Mononuclear cell (primary cell): ENCODE data around the gene SYT12. TPM values are rescaled to one million over a fixed set of nuclear protein-coding genes. Genes with fewer than 3 reads are reported as not detected.

ENCODE experiments used
- H3K27me3 ChIP-seq: 2 replicates; pipeline ENCODE4 v1.6.0; 2011; ENCODE audit warnings: low read length, control low read depth; ENCODE audit not compliant: insufficient read depth
- H3K4me1 ChIP-seq: 2 replicates; pipeline ENCODE4 v1.5.1; 2011; ENCODE audit warnings: mild to moderate bottlenecking, low read length, control low read depth; ENCODE audit not compliant: insufficient read depth
- H3K4me3 ChIP-seq: 2 replicates; pipeline ENCODE4 v1.5.1; 2011; ENCODE audit warnings: mild to moderate bottlenecking, low read length, moderate library complexity
- H3K9me3 ChIP-seq: 2 replicates; pipeline ENCODE4 v1.5.1; 2011; ENCODE audit warnings: low read depth, mild to moderate bottlenecking, control low read depth, low read length
- total RNA-seq: library from RNA; depleted of rRNA; stranded (reverse); fragments of >200 nt; gene quantifications from one replicate; pipeline ENCODE4 v1.2.3, GENCODE V29; 2012

The SYT12 gene
- total RNA-seq, 1 donor: 0.10 TPM

DNA sequence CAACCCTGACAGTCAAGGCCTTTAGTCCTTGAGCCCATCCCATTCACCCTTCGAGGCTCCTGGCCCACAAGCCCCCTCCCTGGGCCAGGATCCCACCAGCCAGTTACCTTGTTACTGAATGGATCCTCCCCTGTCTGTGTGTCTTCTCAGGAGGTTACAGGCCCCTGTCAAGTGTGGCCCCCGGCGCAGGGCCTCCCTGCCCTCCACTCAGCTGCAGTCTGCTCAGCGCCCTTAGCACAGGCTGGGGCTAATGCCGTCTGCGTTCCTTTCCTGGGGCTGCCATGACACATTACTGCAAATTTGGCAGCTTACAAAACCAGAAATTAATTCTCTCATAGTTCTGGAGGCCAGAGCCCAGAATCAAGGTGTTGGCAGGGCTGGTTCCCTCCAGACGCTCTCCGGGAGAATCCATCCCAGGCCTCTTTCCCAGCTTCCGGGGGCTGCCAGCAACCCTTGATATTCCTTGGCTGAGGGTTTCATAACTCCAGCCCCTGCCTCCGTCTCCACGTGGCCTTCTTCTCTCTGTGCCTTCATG, 9.4 kb upstream of the SYT12 start:
- H3K9me3 ChIP-seq: no peaks in the 10 kb centered on the region

DNA sequence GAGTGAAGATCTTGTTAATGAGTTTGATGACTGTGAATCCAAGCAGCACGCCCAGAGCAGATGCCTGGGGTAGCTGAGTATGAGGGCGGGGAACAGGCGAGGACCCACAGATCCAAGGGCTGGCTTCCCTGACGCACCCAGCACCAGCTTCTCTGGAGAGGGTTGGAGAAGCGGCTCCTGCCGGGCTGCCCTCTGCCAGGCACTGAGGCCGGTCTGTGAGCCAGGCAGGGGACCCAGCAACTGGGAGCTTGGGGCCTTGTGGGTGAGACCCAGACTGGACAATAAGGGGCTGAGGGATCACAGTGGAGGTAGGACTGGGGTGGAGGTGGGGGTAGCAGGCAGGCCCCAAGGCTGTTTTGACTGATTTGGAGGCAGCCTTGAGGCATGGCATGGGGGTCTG, 8.6 kb upstream of the SYT12 start:
- H3K4me3 ChIP-seq: no peak overlapping the region
- no peaks in the 10 kb centered on the region for H3K27me3 ChIP-seq
- no peaks in the 10 kb centered on the region for H3K4me1 ChIP-seq
- H3K9me3 ChIP-seq: no peaks in the 10 kb centered on the region

More for the DNA sequence above, 9.4 kb upstream of the SYT12 start:
- Histone ChIP-seq H3K27me3 (no peaks in the 10 kb centered on the region), H3K4me1 (no peaks in the 10 kb centered on the region), H3K4me3 (no peak overlapping the region)

- Histone ChIP-seq H3K4me1 (no peaks in the 10 kb centered on the region), H3K9me3 (no peaks in the 10 kb centered on the region), H3K4me3 (no peak overlapping the region), H3K27me3 (no peaks in the 10 kb centered on the region)
Observed at GRCh38 chr11:67015048-67015447, 7.9 kb upstream of the SYT12 start.

GRCh38 chr11:67016550-67016949, 6.4 kb upstream of the SYT12 start:
- peaks cover 2% of the 10 kb centered on the region for H3K27me3 ChIP-seq
- H3K4me3 ChIP-seq: no peak overlapping the region
- H3K9me3 ChIP-seq: no peaks in the 10 kb centered on the region
- no peaks in the 10 kb centered on the region for H3K4me1 ChIP-seq

GRCh38 chr11:67020949-67021348, 2.0 kb upstream of the SYT12 start:
- Histone ChIP-seq H3K27me3 (peaks cover 36% of the 10 kb centered on the region), H3K4me1 (peaks cover 31% of the 10 kb centered on the region), H3K4me3 (no peak overlapping the region), H3K9me3 (no peaks in the 10 kb centered on the region)

GRCh38 chr11:67022341-67022933, 497 bp upstream of the SYT12 start:
- Histone ChIP-seq H3K9me3 (no peaks in the 10 kb centered on the region), H3K4me3 (no peak overlapping the region), H3K4me1 (peaks cover 31% of the 10 kb centered on the region), H3K27me3 (peaks cover 36% of the 10 kb centered on the region)

- Histone ChIP-seq H3K4me3 (no peak overlapping the region), H3K4me1 (peaks cover 31% of the 10 kb centered on the region), H3K9me3 (no peaks in the 10 kb centered on the region), H3K27me3 (peaks cover 36% of the 10 kb centered on the region)
Observed at GRCh38 chr11:67023957-67024353, 1.0 kb downstream of the SYT12 start.

GRCh38 chr11:67024410-67024809, 1.5 kb downstream of the SYT12 start:
- peaks cover 31% of the 10 kb centered on the region for H3K4me1 ChIP-seq
- H3K27me3 ChIP-seq: peaks cover 36% of the 10 kb centered on the region
- no peaks in the 10 kb centered on the region for H3K9me3 ChIP-seq
- no peak overlapping the region for H3K4me3 ChIP-seq

DNA sequence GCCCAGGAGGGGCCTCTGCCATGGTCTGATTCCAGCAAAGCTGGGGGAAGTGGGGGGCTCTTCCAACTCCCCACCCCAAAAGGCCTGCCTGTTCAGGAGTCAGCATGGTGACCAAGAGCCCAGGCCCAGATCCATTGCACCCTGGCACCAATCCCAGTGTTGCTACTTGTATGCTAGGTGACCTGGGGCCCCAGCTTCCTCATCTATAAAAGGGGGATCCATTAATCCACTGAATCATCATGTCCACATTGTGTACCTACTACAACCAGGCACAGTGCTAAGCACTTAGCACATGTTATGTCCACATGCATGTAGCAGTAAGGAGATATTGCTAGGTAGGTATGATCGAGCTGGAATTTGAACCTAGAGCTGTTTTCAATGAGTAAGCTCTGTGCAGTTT, 2.0 kb downstream of the SYT12 start:
- H3K9me3 ChIP-seq: no peaks in the 10 kb centered on the region
- H3K4me1 ChIP-seq: peaks cover 31% of the 10 kb centered on the region
- H3K27me3 ChIP-seq: peaks cover 36% of the 10 kb centered on the region
- no peak overlapping the region for H3K4me3 ChIP-seq

GRCh38 chr11:67025750-67026149, 2.8 kb downstream of the SYT12 start:
- peaks cover 36% of the 10 kb centered on the region for H3K27me3 ChIP-seq
- peaks cover 31% of the 10 kb centered on the region for H3K4me1 ChIP-seq
- H3K4me3 ChIP-seq: no peak overlapping the region

DNA sequence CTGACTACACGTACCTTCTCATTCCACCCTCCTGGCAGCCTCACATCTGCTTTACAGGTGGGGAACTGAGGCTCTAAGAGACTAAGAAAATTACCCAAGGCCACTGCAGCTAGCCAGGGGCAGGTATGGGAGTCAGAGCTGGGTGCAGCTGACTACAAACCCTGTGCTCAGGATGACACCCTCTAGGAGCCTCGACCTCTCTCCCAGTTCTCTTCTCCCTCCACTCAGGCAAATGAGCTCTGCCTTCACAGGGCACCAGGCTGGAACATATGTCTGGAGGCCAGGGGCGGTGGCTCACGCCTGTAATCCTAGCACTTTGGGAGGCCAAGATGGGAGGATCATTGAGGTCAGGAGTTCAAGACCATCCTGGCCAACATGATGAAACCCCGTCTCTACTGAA, 4.0 kb downstream of the SYT12 start:
- Histone ChIP-seq H3K4me1 (peaks cover 30% of the 10 kb centered on the region), H3K9me3 (no peaks in the 10 kb centered on the region), H3K4me3 (no peak overlapping the region), H3K27me3 (peaks cover 31% of the 10 kb centered on the region)

More at GRCh38 chr11:67025750-67026149, 2.8 kb downstream of the SYT12 start:
- H3K9me3 ChIP-seq: no peaks in the 10 kb centered on the region

- no peaks in the 10 kb centered on the region for H3K9me3 ChIP-seq
- peaks cover 24% of the 10 kb centered on the region for H3K4me1 ChIP-seq
- H3K4me3 ChIP-seq: no peak overlapping the region
- peaks cover 26% of the 10 kb centered on the region for H3K27me3 ChIP-seq
Observed at GRCh38 chr11:67027483-67027930, 4.6 kb downstream of the SYT12 start.

DNA sequence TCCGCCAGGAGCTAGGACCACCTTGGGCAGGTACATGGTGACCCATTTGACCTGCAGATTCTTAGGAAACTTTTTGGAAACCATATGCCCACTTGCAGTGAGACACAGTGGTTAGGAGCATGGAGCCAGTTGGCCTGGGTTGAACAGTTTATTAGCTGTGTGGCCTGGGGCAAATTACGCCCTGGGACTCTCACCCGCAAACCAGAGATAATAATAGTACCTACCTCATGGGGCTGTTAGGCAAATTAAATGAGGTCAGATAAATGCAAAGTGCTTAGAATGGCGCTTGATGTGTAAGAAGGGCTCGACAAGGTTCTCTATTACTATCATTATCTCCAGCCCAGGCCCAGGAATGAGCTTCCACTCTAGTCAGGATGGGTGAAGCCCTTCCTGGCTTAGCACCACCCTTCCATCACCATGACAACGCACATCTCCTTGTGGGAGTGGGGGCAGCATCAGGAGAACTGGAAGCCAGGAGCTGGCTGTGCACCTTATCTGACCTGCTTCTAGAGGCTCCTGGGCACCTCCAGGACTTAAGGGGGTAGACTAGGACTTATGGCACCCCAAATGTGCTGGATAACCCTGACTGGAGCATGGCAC, 5.1 kb downstream of the SYT12 start:
- Histone ChIP-seq H3K4me1 (peaks cover 19% of the 10 kb centered on the region), H3K9me3 (no peaks in the 10 kb centered on the region), H3K27me3 (peaks cover 22% of the 10 kb centered on the region), H3K4me3 (no peak overlapping the region)

DNA sequence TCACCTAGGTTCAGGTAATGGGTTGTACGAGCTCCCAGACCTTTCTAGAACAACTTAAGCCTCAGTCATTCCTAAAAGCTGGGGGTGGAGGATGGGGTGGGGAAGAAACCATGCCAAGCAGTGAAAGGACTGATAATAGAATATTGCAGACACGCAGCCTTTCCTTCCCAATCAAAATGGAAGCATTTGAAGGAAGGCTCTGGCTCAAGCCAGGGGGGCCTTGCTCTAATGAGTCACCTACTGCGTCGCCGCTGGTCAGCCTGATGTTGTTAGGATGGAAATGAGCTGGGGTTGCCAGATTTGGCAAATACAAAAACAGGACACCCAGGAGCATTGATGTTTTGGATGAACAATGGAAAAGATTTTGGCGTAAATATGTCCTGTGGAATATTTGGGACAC, 6.2 kb downstream of the SYT12 start:
- Histone ChIP-seq H3K4me1 (peaks cover 10% of the 10 kb centered on the region), H3K4me3 (no peak overlapping the region), H3K27me3 (peaks cover 14% of the 10 kb centered on the region), H3K9me3 (no peaks in the 10 kb centered on the region)

- H3K27me3 ChIP-seq: no peaks in the 10 kb centered on the region
- no peak overlapping the region for H3K4me3 ChIP-seq
- no peaks in the 10 kb centered on the region for H3K9me3 ChIP-seq
- H3K4me1 ChIP-seq: no peaks in the 10 kb centered on the region
Observed at GRCh38 chr11:67030976-67031375, 8.0 kb downstream of the SYT12 start.
